HFFc6 (cell line): ENCODE results near the gene PHACTR3. TPM values are rescaled to one million over a fixed set of nuclear protein-coding genes. Genes with fewer than 3 reads are reported as not detected.

Experiments
- DNase-seq: peaks from one replicate; pipeline ENCODE4 v3.0.0-alpha.2; 2018
- H3K27ac Mint-ChIP-seq: 2 replicates; pipeline ENCODE4 v1.8.0; 2020; ENCODE audit warnings: mild to moderate bottlenecking, mixed read lengths
- H3K27me3 Mint-ChIP-seq: 2 replicates; pipeline ENCODE4 v1.8.0; 2021; ENCODE audit warnings: mild to moderate bottlenecking, moderate library complexity, mixed read lengths; ENCODE audit not compliant: insufficient read depth
- H3K36me3 Mint-ChIP-seq: 2 replicates; pipeline ENCODE4 v1.8.0; 2021; ENCODE audit warnings: low read depth, mixed read lengths
- H3K4me1 Mint-ChIP-seq: 2 replicates; pipeline ENCODE4 v1.8.0; 2020; ENCODE audit warnings: low read depth, mixed read lengths
- H3K4me3 Mint-ChIP-seq: 2 replicates; pipeline ENCODE4 v1.8.0; 2020; ENCODE audit warnings: mild to moderate bottlenecking, moderate library complexity, mixed read lengths
- H3K9me3 Mint-ChIP-seq: 2 replicates; pipeline ENCODE4 v1.8.0; 2020; ENCODE audit warnings: mild to moderate bottlenecking, mixed read lengths
- CTCF ChIP-seq: fragments of 200-600 bp; sonication (generic); IDR thresholded peaks from 2 replicates; pipeline ENCODE4 v1.5.0; 2021; ENCODE audit warnings: antibody characterized with exemption, mild to moderate bottlenecking
- total RNA-seq, 6 experiments: library from RNA; stranded (reverse); fragmentation: NEBNext Ultra II Directional; extraction: Animal tissue kit (Norgen Biotek cat#: 25700); gene quantifications; 2 replicates in 1 of 6; 3 replicates in 5 of 6; pipeline ENCODE4 v1.2.3, GENCODE V29; 2021

The PHACTR3 gene
- total RNA-seq, 6 experiments from 2014 or later = not detected

GRCh38 chr20:59688999-59689398 lies 84.7 kb downstream of the PHACTR3 start:
- no peak for DNase-seq
- no peak overlapping the region for H3K4me3 Mint-ChIP-seq
- H3K4me1 Mint-ChIP-seq = no peaks in the 10 kb centered on the region
- H3K27me3 Mint-ChIP-seq = no peaks in the 10 kb centered on the region; the same call in 1 of the 2 replicates
- H3K36me3 Mint-ChIP-seq = no peaks in the 10 kb centered on the region; the same call in 1 of the 2 replicates
- no peak for TF ChIP-seq CTCF
- H3K27ac Mint-ChIP-seq = no peak overlapping the region
- peaks cover 45% of the 10 kb centered on the region for H3K9me3 Mint-ChIP-seq

- TF ChIP-seq CTCF = no peak
- Mint-ChIP-seq H3K9me3 (peaks cover 55% of the 10 kb centered on the region), H3K27me3 (no peaks in the 10 kb centered on the region), H3K4me1 (no peaks in the 10 kb centered on the region), H3K27ac (no peak overlapping the region), H3K4me3 (no peak overlapping the region), H3K36me3 (no peaks in the 10 kb centered on the region; the same call in 1 of the 2 replicates)
- no peak for DNase-seq
Measured at GRCh38 chr20:59690101-59690500, 85.8 kb downstream of the PHACTR3 start.

- no peaks in the 10 kb centered on the region for H3K27me3 Mint-ChIP-seq
- H3K36me3 Mint-ChIP-seq = no peaks in the 10 kb centered on the region; the same call in 1 of the 2 replicates
- no peak for DNase-seq
- H3K27ac Mint-ChIP-seq = no peak overlapping the region
- H3K4me3 Mint-ChIP-seq = no peak overlapping the region
- H3K9me3 Mint-ChIP-seq = peaks cover 64% of the 10 kb centered on the region
- no peak for TF ChIP-seq CTCF
- no peaks in the 10 kb centered on the region for H3K4me1 Mint-ChIP-seq
Measured at GRCh38 chr20:59690976-59691375, 86.6 kb downstream of the PHACTR3 start.

- Mint-ChIP-seq H3K4me1 (no peaks in the 10 kb centered on the region), H3K36me3 (no peaks in the 10 kb centered on the region; the same call in 1 of the 2 replicates), H3K27ac (no peak overlapping the region), H3K9me3 (peaks cover 73% of the 10 kb centered on the region), H3K27me3 (no peaks in the 10 kb centered on the region), H3K4me3 (no peak overlapping the region)
- no peak for DNase-seq
- TF ChIP-seq CTCF = no peak
Measured at GRCh38 chr20:59692139-59692538, 87.8 kb downstream of the PHACTR3 start.

- Mint-ChIP-seq H3K27ac (no peak overlapping the region), H3K36me3 (peaks cover 3% of the 10 kb centered on the region; the same call in 1 of the 2 replicates), H3K27me3 (no peaks in the 10 kb centered on the region), H3K4me1 (no peaks in the 10 kb centered on the region), H3K9me3 (peaks cover 78% of the 10 kb centered on the region), H3K4me3 (no peak overlapping the region)
- no peak for TF ChIP-seq CTCF
- DNase-seq = no peak
Measured at GRCh38 chr20:59693587-59693986, 89.2 kb downstream of the PHACTR3 start.

- no peak overlapping the region for H3K27ac Mint-ChIP-seq
- DNase-seq = no peak
- H3K9me3 Mint-ChIP-seq = peaks cover 86% of the 10 kb centered on the region
- no peaks in the 10 kb centered on the region for H3K4me1 Mint-ChIP-seq
- H3K36me3 Mint-ChIP-seq = peaks cover 3% of the 10 kb centered on the region; the same call in 1 of the 2 replicates
- no peak for TF ChIP-seq CTCF
- H3K4me3 Mint-ChIP-seq = no peak overlapping the region
- no peaks in the 10 kb centered on the region for H3K27me3 Mint-ChIP-seq
Measured at GRCh38 chr20:59696476-59696875, 92.1 kb downstream of the PHACTR3 start.
